ENCODE results near the gene ST7. TPM values are rescaled to one million over a fixed set of nuclear protein-coding genes. Genes with fewer than 3 reads are reported as not detected.
"Not testable (repeated sequence)": the region's sequence is repeated elsewhere in the genome, so short reads cannot be mapped to it uniquely, and the experiment has no call there.

Gene ST7
- total and polyA plus RNA-seq, 8 donors = 7.5 to 49.0 (median 16.1) TPM

GRCh38 chr7:117021986-117022385, 68.7 kb downstream of the ST7 start:
- Histone ChIP-seq H3K27ac (no peak overlapping the region), H3K27me3 (no peaks in the 10 kb centered on the region), H3K9me3 (no peaks in the 10 kb centered on the region), H3K4me1 (peaks cover 0 to 38% (median 21%) of the 10 kb centered on the region in 4 donors), H3K36me3 (no peaks in the 10 kb centered on the region), H3K4me3 (no peak overlapping the region)
- intact Hi-C loops (cut with DNase I; ENCODE audit: low total_unique reads) = no loop called here
- 89 to 95% (median 93%) methylated on average over 5 of the region's 5 CpGs for WGBS, 5 donors
- no peak for DNase-seq
- TF ChIP-seq POLR2AphosphoS5 (IDR thresholded peaks at IDR 0.05) = no peak
- TF ChIP-seq EP300 (IDR thresholded peaks at IDR 0.05) = no peak
- TF ChIP-seq, protein P1, sequence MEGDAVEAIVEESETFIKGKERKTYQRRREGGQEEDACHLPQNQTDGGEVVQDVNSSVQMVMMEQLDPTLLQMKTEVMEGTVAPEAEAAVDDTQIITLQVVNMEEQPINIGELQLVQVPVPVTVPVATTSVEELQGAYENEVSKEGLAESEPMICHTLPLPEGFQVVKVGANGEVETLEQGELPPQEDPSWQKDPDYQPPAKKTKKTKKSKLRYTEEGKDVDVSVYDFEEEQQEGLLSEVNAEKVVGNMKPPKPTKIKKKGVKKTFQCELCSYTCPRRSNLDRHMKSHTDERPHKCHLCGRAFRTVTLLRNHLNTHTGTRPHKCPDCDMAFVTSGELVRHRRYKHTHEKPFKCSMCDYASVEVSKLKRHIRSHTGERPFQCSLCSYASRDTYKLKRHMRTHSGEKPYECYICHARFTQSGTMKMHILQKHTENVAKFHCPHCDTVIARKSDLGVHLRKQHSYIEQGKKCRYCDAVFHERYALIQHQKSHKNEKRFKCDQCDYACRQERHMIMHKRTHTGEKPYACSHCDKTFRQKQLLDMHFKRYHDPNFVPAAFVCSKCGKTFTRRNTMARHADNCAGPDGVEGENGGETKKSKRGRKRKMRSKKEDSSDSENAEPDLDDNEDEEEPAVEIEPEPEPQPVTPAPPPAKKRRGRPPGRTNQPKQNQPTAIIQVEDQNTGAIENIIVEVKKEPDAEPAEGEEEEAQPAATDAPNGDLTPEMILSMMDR (IDR thresholded peaks at IDR 0.05) = no peak
- TF ChIP-seq POLR2A (IDR thresholded peaks at IDR 0.05) = no peak

DNA sequence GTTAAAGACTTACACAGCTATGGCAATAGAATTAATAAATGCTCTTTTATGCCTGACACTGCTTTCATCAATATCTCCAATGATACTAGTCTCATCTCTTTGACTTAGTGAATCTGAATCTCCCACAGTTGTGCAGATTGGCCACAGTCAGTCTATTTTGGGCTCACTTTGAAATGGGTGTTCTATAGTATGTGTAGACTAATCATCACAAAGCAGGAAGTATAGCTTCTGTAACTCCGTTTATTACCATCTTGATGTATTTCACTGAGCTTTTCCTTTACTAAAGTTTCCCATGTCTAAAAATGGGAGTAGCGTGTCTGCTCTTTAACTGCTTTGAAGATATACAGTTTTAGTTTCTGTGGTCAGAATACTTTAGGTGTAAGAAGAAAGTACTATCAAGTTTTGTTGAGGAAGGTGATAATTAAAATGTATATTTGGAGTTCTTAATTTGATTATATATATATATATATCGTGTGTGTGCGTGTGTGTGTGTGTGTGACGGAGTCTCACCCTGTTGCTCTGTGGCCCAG, 70.1 kb downstream of the ST7 start:
- Histone ChIP-seq H3K36me3 (no peaks in the 10 kb centered on the region), H3K9me3 (no peaks in the 10 kb centered on the region), H3K4me1 (peaks cover 0 to 38% (median 21%) of the 10 kb centered on the region in 4 donors), H3K27ac (no peak overlapping the region), H3K4me3 (no peak overlapping the region), H3K27me3 (no peaks in the 10 kb centered on the region)
- intact Hi-C loops (cut with DNase I; ENCODE audit: low total_unique reads) = no loop called here
- no peak for DNase-seq
- 87 to 94% (median 90%) methylated on average over 5 of the region's 5 CpGs for WGBS, 5 donors
- TF ChIP-seq POLR2AphosphoS5 (IDR thresholded peaks at IDR 0.05) = no peak
- no peak for TF ChIP-seq EP300 (IDR thresholded peaks at IDR 0.05)
- no peak for TF ChIP-seq POLR2A (IDR thresholded peaks at IDR 0.05)
- TF ChIP-seq, protein P1 (IDR thresholded peaks at IDR 0.05) = no peak

DNA sequence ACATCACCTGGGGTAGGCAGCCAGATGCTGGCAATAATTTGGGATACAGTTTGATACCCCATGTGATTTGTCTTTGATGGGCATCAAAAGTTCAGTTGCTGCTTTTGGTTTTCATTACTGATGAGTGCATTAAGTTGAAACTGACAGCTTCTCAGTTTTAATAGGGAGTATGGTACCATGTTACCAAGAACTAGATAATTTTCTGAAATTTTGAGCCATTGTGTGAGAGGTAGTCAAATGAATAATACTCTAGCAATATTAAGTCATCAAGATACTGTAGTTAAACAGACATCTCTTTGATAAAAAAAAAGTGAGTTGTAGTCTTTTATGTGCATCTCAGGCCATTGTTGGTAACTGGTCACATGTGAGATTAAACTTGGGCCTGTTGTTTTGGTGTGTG, 71.5 kb downstream of the ST7 start:
- no peak overlapping the region for H3K4me3 ChIP-seq
- no peaks in the 10 kb centered on the region for H3K27me3 ChIP-seq
- H3K9me3 ChIP-seq = peaks cover 0 to 8% (median 3%) of the 10 kb centered on the region in 4 donors
- H3K36me3 ChIP-seq = no peaks in the 10 kb centered on the region
- no peak for DNase-seq
- intact Hi-C loops (cut with DNase I; ENCODE audit: low total_unique reads) = no loop called here
- no peak overlapping the region for H3K27ac ChIP-seq
- peaks cover 0 to 32% (median 15%) of the 10 kb centered on the region in 4 donors for H3K4me1 ChIP-seq
- TF ChIP-seq POLR2AphosphoS5 (IDR thresholded peaks at IDR 0.05) (no peak), EP300 (IDR thresholded peaks at IDR 0.05) (no peak), POLR2A (IDR thresholded peaks at IDR 0.05) (no peak)
- TF ChIP-seq, protein P1 (IDR thresholded peaks at IDR 0.05) = no peak

- intact Hi-C loops (cut with DNase I; ENCODE audit: low total_unique reads) = no loop called here
- Histone ChIP-seq H3K9me3 (peaks cover 0 to 14% (median 6%) of the 10 kb centered on the region in 4 donors), H3K4me3 (no peak overlapping the region), H3K4me1 (peaks cover 0 to 21% (median 10%) of the 10 kb centered on the region in 4 donors), H3K27me3 (no peaks in the 10 kb centered on the region), H3K36me3 (no peaks in the 10 kb centered on the region), H3K27ac (no peak overlapping the region)
- TF ChIP-seq EP300 (IDR thresholded peaks at IDR 0.05) (no peak), POLR2AphosphoS5 (IDR thresholded peaks at IDR 0.05) (no peak), POLR2A (IDR thresholded peaks at IDR 0.05) (no peak)
- TF ChIP-seq, protein P1 (IDR thresholded peaks at IDR 0.05) = no peak
- DNase-seq = no peak
These were observed 72.6 kb downstream of the ST7 start for GRCh38 chr7:117025891-117026290.

GRCh38 chr7:117030346-117030745, 77.0 kb downstream of the ST7 start:
- DNase-seq; H3K36me3 ChIP-seq; intact Hi-C loops (cut with DNase I; ENCODE audit: low total_unique reads); H3K27ac ChIP-seq; H3K4me3 ChIP-seq; H3K27me3 ChIP-seq: not testable (repeated sequence)
- 93 to 100% (median 98%) methylated on average over 1 of the region's 1 CpG for WGBS, 5 donors
- peaks cover 0 to 32% (median 10%) of the 10 kb centered on the region in 4 donors for H3K4me1 ChIP-seq
- peaks cover 0 to 15% (median 6%) of the 10 kb centered on the region in 4 donors for H3K9me3 ChIP-seq

- DNase-seq; intact Hi-C loops (cut with DNase I; ENCODE audit: low total_unique reads); H3K27ac ChIP-seq; H3K4me3 ChIP-seq; H3K27me3 ChIP-seq; H3K36me3 ChIP-seq: not testable (repeated sequence)
- peaks cover 0 to 32% (median 10%) of the 10 kb centered on the region in 4 donors for H3K4me1 ChIP-seq
- WGBS, 5 donors = 0% methylated on average over 1 of the region's 1 CpG
- peaks cover 0 to 15% (median 6%) of the 10 kb centered on the region in 4 donors for H3K9me3 ChIP-seq
These were observed 77.5 kb downstream of the ST7 start for GRCh38 chr7:117030793-117031192.
